Common myeloid progenitor, CD34-positive (primary cell): Measurements from ENCODE around the gene NKX3-2.
A peak's percentile ranks its signal among the peaks of the same experiment; 100 is the strongest.

Source experiments
- CTCF ChIA-PET: fragments of 350-600 bp; sonication (Branson Sonifier 250); formaldehyde crosslinking; loops from one replicate; lab custom pipeline; 2021; ENCODE audit warnings: antibody characterized with exemption; lab: Charles Lee
- POLR2A ChIA-PET: fragments of 350-600 bp; sonication (Branson Sonifier 250); formaldehyde crosslinking; loops from one replicate; lab custom pipeline; 2021; ENCODE audit warnings: antibody characterized with exemption; lab: Charles Lee
- DNase-seq, 3 donors: peaks; one replicate each; pipeline versions ENCODE4 v3.0.0 to v3.0.0-alpha.2; 2013
- H3K27ac ChIP-seq, 2 experiments: 1 replicate in 1 of 2; 2 replicates in 1 of 2; pipeline ENCODE4 v1.7.0; 2013; ENCODE audit warnings: inconsistent platforms in 2 of 2, low read length in 2 of 2, mild to moderate bottlenecking in 2 of 2, low read depth in 1 of 2, moderate library complexity in 1 of 2; ENCODE audit not compliant: severe bottlenecking in 2 of 2, insufficient read depth in 1 of 2, poor library complexity in 1 of 2
- H3K27me3 ChIP-seq, 5 experiments: replicated peaks in 2 of 5; 1 replicate in 3 of 5; 2 replicates in 2 of 5; pipeline versions ENCODE4 v1.6.1 to v1.7.0; 2013; ENCODE audit warnings: low read length in 4 of 5, mild to moderate bottlenecking in 2 of 5, moderate library complexity in 2 of 5, inconsistent platforms in 1 of 5; ENCODE audit not compliant: insufficient read depth in 5 of 5, control insufficient read depth in 4 of 5
- H3K36me3 ChIP-seq, 4 experiments: 1 replicate in 2 of 4; 2 replicates in 2 of 4; pipeline versions ENCODE4 v1.6.1 to v1.7.0; 2013; ENCODE audit warnings: low read length in 3 of 4, control low read depth in 1 of 4, mild to moderate bottlenecking in 1 of 4; ENCODE audit not compliant: control insufficient read depth in 4 of 4, insufficient read depth in 4 of 4
- H3K4me1 ChIP-seq, 4 experiments: 1 replicate in 3 of 4; 2 replicates in 1 of 4; pipeline versions ENCODE4 v1.6.1 to v1.7.1; 2013; ENCODE audit warnings: low read length in 3 of 4, mild to moderate bottlenecking in 3 of 4, control low read depth in 1 of 4, inconsistent platforms in 1 of 4, moderate library complexity in 1 of 4; ENCODE audit not compliant: control insufficient read depth in 4 of 4, insufficient read depth in 4 of 4; ENCODE audit errors: control extremely low read depth in 1 of 4
- H3K4me3 ChIP-seq, 7 experiments: 1 replicate in 4 of 7; 2 replicates in 3 of 7; pipeline versions ENCODE4 v1.5.1 to v1.7.0; 2013; ENCODE audit warnings: mild to moderate bottlenecking in 7 of 7, low read length in 6 of 7, moderate library complexity in 6 of 7, inconsistent platforms in 2 of 7, low read depth in 2 of 7, control low read depth in 1 of 7; ENCODE audit not compliant: insufficient read depth in 4 of 7, control insufficient read depth in 1 of 7; ENCODE audit errors: extremely low read depth in 1 of 7
- H3K9me3 ChIP-seq, 5 experiments: 1 replicate in 4 of 5; 2 replicates in 1 of 5; pipeline versions ENCODE4 v1.6.1 to v1.7.1; 2013; ENCODE audit warnings: low read length in 4 of 5, mild to moderate bottlenecking in 2 of 5, inconsistent platforms in 1 of 5, low read depth in 1 of 5, moderate library complexity in 1 of 5; ENCODE audit not compliant: control insufficient read depth in 4 of 5, insufficient read depth in 2 of 5; ENCODE audit errors: control extremely low read depth in 1 of 5
- WGBS: methylation state at CpG from one replicate; pipeline ENCODE4 v1.1.5; 2013; ENCODE audit not compliant: insufficient coverage; 5-methylcytosine and 5-hydroxymethylcytosine counted together

The NKX3-2 gene

DNA sequence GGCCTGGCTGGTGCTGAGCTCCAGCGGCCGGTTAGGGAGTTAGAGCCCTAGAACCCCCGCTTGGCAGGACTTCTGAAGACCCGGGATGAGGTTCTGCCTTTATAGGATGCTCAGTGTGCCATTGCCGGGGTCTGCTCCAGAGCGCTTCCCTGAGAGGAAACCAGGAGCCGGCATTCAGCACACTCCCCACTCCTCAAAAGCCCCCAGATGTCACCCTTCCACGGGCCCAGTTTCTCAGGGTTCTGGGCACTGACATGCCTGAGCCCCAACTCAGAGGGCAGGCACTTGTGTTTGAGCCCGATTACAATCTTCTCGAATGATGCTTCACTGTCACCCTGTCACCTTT is 6.5 kb downstream of the NKX3-2 start:
- peaks cover 15 to 100% (median 73%) of the 10 kb centered on the region in 5 experiments for H3K27me3 ChIP-seq
- no peak overlapping the region for H3K4me3 ChIP-seq
- peaks cover 5 to 28% (median 22%) of the 10 kb centered on the region in 4 experiments for H3K4me1 ChIP-seq
- CTCF ChIA-PET: no interaction called here
- H3K27ac ChIP-seq: no peak overlapping the region
- 7% methylated on average over 10 of the region's 10 CpGs for WGBS
- H3K36me3 ChIP-seq: no peaks in the 10 kb centered on the region
- POLR2A ChIA-PET: interaction anchor here (1.1 kb wide), 1 partner anchor 16 kb away, joined by 3 read pairs; no protein-coding TSS in a partner anchor
- no peak for DNase-seq
- H3K9me3 ChIP-seq: peaks cover 0 to 10% (median 5%) of the 10 kb centered on the region in 5 experiments

DNA sequence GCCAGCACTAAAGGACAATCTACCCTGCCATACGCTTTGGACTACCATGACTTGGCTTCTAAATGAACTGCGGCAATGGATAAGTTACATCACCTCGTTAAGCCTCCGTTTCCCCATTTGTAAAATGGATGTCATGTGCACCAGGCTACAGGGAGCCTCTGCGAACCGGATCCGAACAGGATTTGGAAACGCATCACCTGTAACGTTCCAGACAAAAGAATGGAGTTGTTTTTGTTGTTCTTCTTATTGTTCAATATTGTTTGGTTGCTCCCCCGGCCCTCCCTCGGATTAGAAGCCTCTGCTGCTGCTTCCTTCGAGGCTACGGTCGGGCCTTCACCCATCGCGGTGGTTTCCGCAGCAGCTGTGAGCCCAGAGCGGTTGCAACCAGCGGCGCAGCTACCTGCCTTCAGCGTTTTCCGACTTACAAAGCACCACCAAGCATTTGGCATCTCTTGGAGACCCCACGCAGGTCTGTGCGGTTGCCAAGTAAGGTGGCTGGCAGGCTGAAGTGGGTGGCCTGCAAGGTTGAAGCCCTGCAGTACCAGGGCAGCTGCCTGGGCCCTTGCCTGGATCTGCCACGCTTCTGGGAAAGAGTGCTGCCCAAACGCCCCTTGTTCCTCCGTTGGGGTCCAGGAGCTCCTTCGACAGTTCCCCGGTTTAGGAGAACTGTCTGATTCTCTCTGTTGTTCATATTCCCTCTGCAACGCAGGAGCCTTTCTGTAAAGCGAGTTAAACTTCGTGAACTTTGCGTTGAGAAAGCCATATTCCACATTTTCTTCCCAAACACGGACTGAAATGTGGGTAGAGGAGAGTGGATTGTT is 7.1 kb downstream of the NKX3-2 start:
- CTCF ChIA-PET: interaction anchor here (0.9 to 1.6 kb wide), 2 partner anchors 11 to 24 kb away, joined by 3 to 6 read pairs; no protein-coding TSS in a partner anchor
- DNase-seq: peak in 2 of 3 donors; percentile 85 to 90
- H3K9me3 ChIP-seq: peaks cover 0 to 10% (median 5%) of the 10 kb centered on the region in 5 experiments
- H3K4me1 ChIP-seq: peaks cover 5 to 24% (median 17%) of the 10 kb centered on the region in 4 experiments
- no peaks in the 10 kb centered on the region for H3K36me3 ChIP-seq
- 5% methylated on average over 25 of the region's 34 CpGs for WGBS
- H3K27ac ChIP-seq: no peak overlapping the region
- POLR2A ChIA-PET: interaction anchor here (1.1 kb wide), 1 partner anchor 15 kb away, joined by 3 read pairs; no protein-coding TSS in a partner anchor
- H3K4me3 ChIP-seq: no peak overlapping the region
- peaks cover 20 to 100% (median 76%) of the 10 kb centered on the region in 5 experiments for H3K27me3 ChIP-seq

DNA sequence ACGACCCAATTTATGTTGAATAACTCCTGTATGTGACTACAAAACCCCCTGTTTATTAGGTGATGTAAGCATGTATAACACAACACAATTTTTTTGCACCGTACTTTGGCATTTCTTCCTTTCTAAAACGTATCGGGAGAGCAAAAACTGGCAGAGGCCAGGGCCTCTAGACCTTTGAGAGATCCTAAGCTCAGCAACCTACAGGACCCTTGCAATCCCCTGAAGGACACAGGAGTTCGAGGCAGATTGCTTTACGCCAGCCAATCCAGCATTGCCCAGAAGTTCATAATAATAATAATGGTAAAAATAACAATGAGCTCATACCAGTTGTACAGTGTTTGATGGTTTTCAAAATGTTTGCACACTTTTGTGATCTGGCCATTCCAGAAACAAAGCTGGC is 7.7 kb downstream of the NKX3-2 start:
- no CpG with 5 or more reads among the region's 6 CpGs for WGBS
- no peak for DNase-seq
- Histone ChIP-seq H3K4me1 (peaks cover 5 to 18% (median 11%) of the 10 kb centered on the region in 4 experiments), H3K27ac (no peak overlapping the region), H3K9me3 (peaks cover 0 to 10% (median 5%) of the 10 kb centered on the region in 5 experiments), H3K36me3 (no peaks in the 10 kb centered on the region), H3K4me3 (no peak overlapping the region), H3K27me3 (peaks cover 20 to 100% (median 81%) of the 10 kb centered on the region in 5 experiments)
- ChIA-PET CTCF (interaction anchor here (0.9 to 4.6 kb wide), 3 partner anchors 7 to 25 kb away, joined by 3 to 17 read pairs (median 6); partner anchors contain the start of gene NKX3-2), POLR2A (interaction anchor here (1.1 kb wide), 1 partner anchor 15 kb away, joined by 3 read pairs; no protein-coding TSS in a partner anchor)

DNA sequence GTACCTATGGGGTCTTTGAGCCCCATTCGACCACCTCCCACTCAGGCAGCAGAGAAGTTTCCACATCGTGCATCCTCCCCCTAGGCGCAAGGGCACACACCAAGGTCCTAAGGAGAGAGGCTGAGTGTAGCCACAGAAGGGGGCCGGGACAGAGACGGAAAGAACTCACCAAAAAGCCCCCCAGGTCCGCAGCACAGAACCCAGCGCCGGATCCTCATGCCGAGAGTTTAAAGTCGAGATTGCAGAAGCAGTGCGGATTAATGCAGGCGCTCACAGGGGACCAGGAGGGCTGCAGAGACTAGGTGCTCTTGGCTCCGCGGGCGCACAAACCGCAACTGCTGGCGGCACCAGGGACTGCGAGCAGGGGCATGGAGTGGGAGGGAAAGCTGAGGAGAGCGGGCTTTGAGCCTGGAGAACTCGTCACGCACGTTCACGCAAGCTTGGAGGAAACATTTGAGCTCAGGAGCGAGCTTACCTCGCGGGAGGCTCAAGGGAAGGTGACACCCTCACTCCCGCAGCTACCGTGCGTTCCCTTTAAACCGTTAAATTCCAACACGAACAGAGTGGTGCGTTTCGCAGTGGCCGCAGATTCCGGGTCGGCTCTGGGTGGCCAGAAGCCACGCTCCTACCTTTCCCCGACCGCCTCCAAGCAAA is 8.5 kb downstream of the NKX3-2 start:
- WGBS: 5% methylated on average over 39 of the region's 39 CpGs
- peak in 1 of 3 donors; percentile 51 for DNase-seq
- Histone ChIP-seq H3K4me1 (peaks cover 5 to 26% (median 11%) of the 10 kb centered on the region in 4 experiments), H3K4me3 (no peak overlapping the region), H3K27me3 (peaks cover 25 to 100% (median 83%) of the 10 kb centered on the region in 5 experiments), H3K27ac (no peak overlapping the region), H3K36me3 (no peaks in the 10 kb centered on the region), H3K9me3 (peaks cover 0 to 10% (median 5%) of the 10 kb centered on the region in 5 experiments)
- ChIA-PET CTCF (interaction anchor here (1.6 to 4.6 kb wide), 2 partner anchors 8 to 10 kb away, joined by 6 to 17 read pairs; partner anchors contain the start of gene NKX3-2), POLR2A (no interaction called here)

DNA sequence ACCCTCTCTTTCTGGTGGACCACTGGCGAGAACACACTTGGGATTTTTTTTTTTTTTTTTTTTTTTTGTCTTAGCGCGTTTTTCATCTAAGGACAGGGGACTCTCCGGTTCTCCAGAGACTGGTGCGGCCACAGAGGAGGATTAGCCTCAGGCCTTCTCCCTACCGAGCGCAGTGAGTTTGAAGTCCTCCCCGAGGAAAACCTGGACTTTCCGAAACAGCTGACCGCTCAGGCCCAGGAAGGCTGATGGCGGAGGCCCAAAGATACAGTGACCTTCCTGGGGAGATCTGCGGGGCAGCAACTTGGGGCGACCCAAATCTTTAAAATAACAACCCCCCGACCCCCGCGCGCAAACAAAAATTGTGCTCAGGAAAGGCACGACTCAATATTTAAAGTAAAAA is 9.2 kb downstream of the NKX3-2 start:
- DNase-seq: no peak
- H3K4me3 ChIP-seq: no peak overlapping the region
- POLR2A ChIA-PET: interaction anchor here (0.6 kb wide), 1 partner anchor 381 kb away, joined by 3 read pairs; no protein-coding TSS in a partner anchor
- no peak overlapping the region for H3K27ac ChIP-seq
- no peaks in the 10 kb centered on the region for H3K36me3 ChIP-seq
- 5% methylated on average over 16 of the region's 18 CpGs for WGBS
- peaks cover 5 to 26% (median 11%) of the 10 kb centered on the region in 4 experiments for H3K4me1 ChIP-seq
- CTCF ChIA-PET: interaction anchor here (1.4 to 4.6 kb wide), 2 partner anchors 9 to 11 kb away, joined by 5 to 17 read pairs; partner anchors contain the start of gene NKX3-2
- peaks cover 25 to 100% (median 85%) of the 10 kb centered on the region in 5 experiments for H3K27me3 ChIP-seq
- H3K9me3 ChIP-seq: peaks cover 0 to 13% (median 5%) of the 10 kb centered on the region in 5 experiments

DNA sequence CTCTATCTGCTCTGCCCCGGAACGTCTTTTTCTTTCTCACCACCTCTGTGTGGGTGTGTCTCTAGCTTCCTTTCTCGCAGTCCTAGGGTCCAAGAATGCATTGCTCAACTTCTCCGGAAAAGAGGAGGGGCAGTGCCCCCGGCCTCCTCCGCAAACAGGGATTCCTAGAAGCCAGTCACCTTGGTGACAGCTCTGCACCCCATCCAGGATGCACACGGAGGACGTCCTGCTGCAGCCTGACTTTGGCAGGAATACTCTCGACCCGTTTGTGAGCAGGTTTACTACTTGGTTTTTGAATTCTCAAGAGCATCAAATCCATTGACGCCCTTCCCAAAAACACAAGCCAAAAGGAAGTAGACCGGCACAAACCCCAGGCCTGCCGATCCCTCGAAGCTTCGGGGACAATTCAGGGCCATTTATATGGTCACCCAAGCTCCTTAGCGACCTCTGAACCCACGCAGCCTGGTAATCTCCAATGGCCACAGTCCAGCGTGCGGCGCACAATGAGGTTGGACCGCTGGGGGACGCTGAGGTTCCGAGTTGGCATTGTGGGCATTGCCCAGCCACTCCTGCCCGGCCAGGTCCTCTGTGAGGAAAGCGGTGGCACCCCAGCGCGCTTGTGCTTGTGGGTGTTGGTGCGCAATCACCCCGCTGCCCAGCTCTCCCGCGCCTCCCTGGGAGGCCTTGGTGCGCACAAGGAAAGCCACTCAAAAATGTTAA is 9.8 kb downstream of the NKX3-2 start:
- Histone ChIP-seq H3K27me3 (peaks cover 25 to 100% (median 84%) of the 10 kb centered on the region in 5 experiments), H3K36me3 (no peaks in the 10 kb centered on the region), H3K4me1 (peaks cover 5 to 21% (median 11%) of the 10 kb centered on the region in 4 experiments), H3K4me3 (no peak overlapping the region), H3K9me3 (peaks cover 0 to 13% (median 5%) of the 10 kb centered on the region in 5 experiments), H3K27ac (no peak overlapping the region)
- 9% methylated on average over 30 of the region's 32 CpGs for WGBS
- DNase-seq: no peak
- ChIA-PET POLR2A (interaction anchor here (0.6 kb wide), 1 partner anchor 380 kb away, joined by 3 read pairs; no protein-coding TSS in a partner anchor), CTCF (interaction anchor here (1.4 to 4.6 kb wide), 2 partner anchors 9 to 10 kb away, joined by 5 to 17 read pairs; partner anchors contain the start of gene NKX3-2)
